Activated T-helper 1 cell treated with Interleukin-2 at 50 U/mL for 16 hours (primary cell): ENCODE results near the gene CCDC33.

Source experiments
- DNase-seq: peaks from one replicate; pipeline ENCODE4 v3.0.0-alpha.2; 2020; ENCODE audit warnings: low read depth

CCDC33 gene

GRCh38 chr15:74365598-74366445 is 129.7 kb downstream of the CCDC33 start:
- no peak for DNase-seq

- no peak for DNase-seq
Observed at GRCh38 chr15:74367296-74367854, 131.2 kb downstream of the CCDC33 start, which contains the start of gene CYP11A1. Gene CYP11A1, minus strand, starts transcription at chr15:74367646. Its CDS starts 61 bp downstream, at chr15:74367585.

- no peak for DNase-seq
Observed at GRCh38 chr15:74368121-74368520, 132.0 kb downstream of the CCDC33 start.

GRCh38 chr15:74369084-74369745 is 133.1 kb downstream of the CCDC33 start:
- no peak for DNase-seq

GRCh38 chr15:74369756-74370155 is 133.6 kb downstream of the CCDC33 start:
- no peak for DNase-seq

GRCh38 chr15:74370471-74370870 is 134.3 kb downstream of the CCDC33 start:
- DNase-seq = no peak

GRCh38 chr15:74373056-74373650 is 137.0 kb downstream of the CCDC33 start:
- DNase-seq = no peak

- peak; percentile 93 for DNase-seq
Observed at GRCh38 chr15:74373731-74374647, 137.9 kb downstream of the CCDC33 start.

- no peak for DNase-seq
Observed at GRCh38 chr15:74374648-74375302, 138.6 kb downstream of the CCDC33 start.

- peak; percentile 60 for DNase-seq
Observed at GRCh38 chr15:74375303-74375693, 139.2 kb downstream of the CCDC33 start.

GRCh38 chr15:74376226-74376625 is 140.1 kb downstream of the CCDC33 start:
- DNase-seq = no peak

- DNase-seq = no peak
Observed at GRCh38 chr15:74376825-74377581, 140.9 kb downstream of the CCDC33 start.

GRCh38 chr15:74377831-74378766 is 142.0 kb downstream of the CCDC33 start:
- no peak for DNase-seq

- DNase-seq = no peak
Observed at GRCh38 chr15:74378848-74379247, 142.7 kb downstream of the CCDC33 start.

- DNase-seq = no peak
Observed at GRCh38 chr15:74380361-74381189, 144.4 kb downstream of the CCDC33 start.

- no peak for DNase-seq
Observed at GRCh38 chr15:74381190-74381453, 145.0 kb downstream of the CCDC33 start.

GRCh38 chr15:74381481-74381880 is 145.4 kb downstream of the CCDC33 start:
- DNase-seq = no peak
